Activated CD4-positive, alpha-beta T cell treated with anti-CD3 and anti-CD28 coated beads for 36 hours (primary cell): ENCODE measurements around the gene PCED1B. TPM values are rescaled to one million over a fixed set of nuclear protein-coding genes. Genes with fewer than 3 reads are reported as not detected.
"Not testable (repeated sequence)": the region's sequence is repeated elsewhere in the genome, so short reads cannot be mapped to it uniquely, and the experiment has no call there.

ENCODE experiments used
- ATAC-seq: fragments of 200-7000 bp; cut with Tn5 transposase; one replicate; pipeline ENCODE4 v1.10.0; 2021; ENCODE audit warnings: mild to moderate bottlenecking, moderate library complexity
- CTCF ChIA-PET: fragments of 350-600 bp; sonication (Branson Sonifier 250); formaldehyde crosslinking; loops from one replicate; lab custom pipeline; 2021; ENCODE audit warnings: antibody characterized with exemption; lab: Charles Lee
- POLR2A ChIA-PET: fragments of 350-600 bp; sonication (Branson Sonifier 250); formaldehyde crosslinking; loops from one replicate; lab custom pipeline; 2021; ENCODE audit warnings: antibody characterized with exemption, inconsistent platforms; lab: Charles Lee
- DNase-seq: peaks from one replicate; pipeline ENCODE4 v3.0.0-alpha.2; 2020
- H3K27ac Mint-ChIP-seq: one replicate; pipeline ENCODE4 v1.8.0; 2021; ENCODE audit warnings: mixed read lengths
- H3K27me3 Mint-ChIP-seq: one replicate; pipeline ENCODE4 v1.8.0; 2021; ENCODE audit warnings: mixed read lengths
- H3K36me3 Mint-ChIP-seq: one replicate; pipeline ENCODE4 v1.8.0; 2021; ENCODE audit warnings: low read depth, mixed read lengths
- H3K4me1 Mint-ChIP-seq: one replicate; pipeline ENCODE4 v1.8.0; 2021; ENCODE audit warnings: mixed read lengths
- H3K4me3 Mint-ChIP-seq: one replicate; pipeline ENCODE4 v1.8.0; 2021; ENCODE audit warnings: mild to moderate bottlenecking, moderate library complexity, mixed read lengths
- H3K9me3 Mint-ChIP-seq: one replicate; pipeline ENCODE4 v1.8.0; 2021; ENCODE audit warnings: low read depth, mixed read lengths
- intact Hi-C, 2 experiments: fragments of 100-400 bp; cut with DNase I in 1 of 2; cut with micrococcal nuclease in 1 of 2; formaldehyde crosslinking; loops; one replicate each; pipeline versions ENCODE4 v1.14.2 to v1.15.1; 2022 to 2024; cut with DNase I, micrococcal nuclease
- total RNA-seq, 2 experiments: library from RNA; stranded (reverse); gene quantifications; one replicate each; pipeline ENCODE4 v1.2.3, GENCODE V29; 2021

The PCED1B gene
- total RNA-seq, 2 experiments from 2014 or later, result 76.3 to 82.3 TPM

GRCh38 chr12:47270782-47271664, 191.6 kb downstream of the PCED1B start:
- no peaks in the 10 kb centered on the region for H3K27me3 Mint-ChIP-seq
- ATAC-seq, result peak; percentile 77
- intact Hi-C loops, result loop anchor here in 1 of 2 experiments (10.0 kb wide), 1 partner anchor 544 kb away; the partner anchor contains the start of gene HDAC7
- CTCF ChIA-PET, result interaction anchor here (0.6 to 3.8 kb wide), 4 partner anchors 11 to 239 kb away, joined by 3 to 12 read pairs (median 4); no protein-coding TSS in a partner anchor
- peak overlapping the region; percentile 84 for H3K27ac Mint-ChIP-seq
- H3K4me3 Mint-ChIP-seq, result peak overlapping the region; percentile 10
- DNase-seq, result peak; percentile 57
- peaks cover 71% of the 10 kb centered on the region for H3K4me1 Mint-ChIP-seq
- peaks cover 3% of the 10 kb centered on the region for H3K9me3 Mint-ChIP-seq
- POLR2A ChIA-PET, result no interaction called here
- H3K36me3 Mint-ChIP-seq, result peaks cover 3% of the 10 kb centered on the region

DNA sequence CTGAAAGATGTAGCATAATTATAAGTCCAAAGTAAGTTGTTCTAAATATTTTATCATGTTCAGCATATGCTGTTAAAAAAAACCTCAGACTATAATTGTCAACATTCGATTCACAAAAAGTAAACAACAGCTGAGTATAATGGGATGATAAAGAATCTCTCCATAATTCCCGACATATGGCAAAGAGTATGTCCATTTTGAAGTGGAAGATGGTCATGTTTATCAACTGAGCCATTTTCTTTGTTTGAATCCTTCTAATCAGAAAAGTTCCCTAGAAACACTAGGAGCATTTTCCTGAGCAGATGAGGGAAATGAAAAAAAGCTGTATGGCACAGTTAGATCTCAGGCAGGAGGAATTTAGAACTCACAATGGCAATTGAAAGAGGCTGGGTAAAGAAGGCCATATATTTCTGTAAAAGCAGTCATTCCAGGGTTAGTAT, 192.4 kb downstream of the PCED1B start:
- peak overlapping the region; percentile 84 for H3K27ac Mint-ChIP-seq
- ChIA-PET POLR2A (no interaction called here), CTCF (interaction anchor here (0.6 to 3.8 kb wide), 4 partner anchors 17 to 126 kb away, joined by 3 to 12 read pairs (median 4); no protein-coding TSS in a partner anchor)
- no peak for DNase-seq
- H3K9me3 Mint-ChIP-seq, result peaks cover 3% of the 10 kb centered on the region
- no peaks in the 10 kb centered on the region for H3K27me3 Mint-ChIP-seq
- no peak for ATAC-seq
- H3K4me3 Mint-ChIP-seq, result no peak overlapping the region
- peaks cover 79% of the 10 kb centered on the region for H3K4me1 Mint-ChIP-seq
- peaks cover 3% of the 10 kb centered on the region for H3K36me3 Mint-ChIP-seq
- intact Hi-C loops, result loop anchor here in 1 of 2 experiments (10.0 kb wide), 1 partner anchor 543 kb away; the partner anchor contains the start of gene HDAC7

GRCh38 chr12:47272412-47273190, 193.2 kb downstream of the PCED1B start:
- POLR2A ChIA-PET, result interaction anchor here (0.7 kb wide), 1 partner anchor 140 kb away, joined by 3 read pairs; no protein-coding TSS in a partner anchor
- intact Hi-C loops, result loop anchor here in 1 of 2 experiments (10.0 kb wide), 1 partner anchor 542 kb away; the partner anchor contains the start of gene HDAC7
- CTCF ChIA-PET, result interaction anchor here (0.6 to 3.8 kb wide), 7 partner anchors 8 to 125 kb away, joined by 3 to 12 read pairs (median 3); no protein-coding TSS in a partner anchor
- DNase-seq (no peak), ATAC-seq (no peak)
- peak overlapping the region; percentile 84 for H3K27ac Mint-ChIP-seq
- H3K9me3 Mint-ChIP-seq, result peaks cover 3% of the 10 kb centered on the region
- H3K36me3 Mint-ChIP-seq, result peaks cover 4% of the 10 kb centered on the region
- H3K4me3 Mint-ChIP-seq, result no peak overlapping the region
- peaks cover 87% of the 10 kb centered on the region for H3K4me1 Mint-ChIP-seq
- no peaks in the 10 kb centered on the region for H3K27me3 Mint-ChIP-seq

DNA sequence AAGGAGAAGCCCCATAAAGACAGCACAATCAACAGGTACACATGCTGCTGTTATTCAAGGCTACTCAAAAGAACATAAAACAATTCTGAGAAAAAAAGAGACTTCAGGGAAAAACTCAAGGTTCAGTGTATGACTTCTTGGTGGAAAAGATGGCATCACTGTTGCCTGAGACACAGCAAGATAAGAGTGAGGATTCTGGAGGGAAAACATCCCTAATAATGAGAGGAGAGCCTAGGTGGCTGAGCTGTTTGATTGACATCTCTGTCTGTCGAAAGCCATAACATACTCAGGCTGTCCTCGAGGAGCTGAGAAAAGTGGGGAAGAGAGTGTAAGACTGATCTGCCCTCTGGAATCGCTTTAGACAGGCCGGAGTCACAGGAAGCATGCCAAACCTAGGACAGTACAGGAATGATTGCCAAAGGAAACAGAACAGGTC, 193.8 kb downstream of the PCED1B start:
- no peak for DNase-seq
- POLR2A ChIA-PET, result interaction anchor here (0.7 kb wide), 1 partner anchor 139 kb away, joined by 3 read pairs; no protein-coding TSS in a partner anchor
- Mint-ChIP-seq H3K9me3 (peaks cover 3% of the 10 kb centered on the region), H3K4me1 (peaks cover 92% of the 10 kb centered on the region), H3K36me3 (peaks cover 5% of the 10 kb centered on the region), H3K27ac (peak overlapping the region; percentile 84), H3K27me3 (no peaks in the 10 kb centered on the region), H3K4me3 (no peak overlapping the region)
- CTCF ChIA-PET, result interaction anchor here (0.8 to 3.8 kb wide), 5 partner anchors 9 to 124 kb away, joined by 3 to 12 read pairs (median 3); no protein-coding TSS in a partner anchor
- intact Hi-C loops, result loop anchor here in 1 of 2 experiments (10.0 kb wide), 1 partner anchor 542 kb away; the partner anchor contains the start of gene HDAC7
- no peak for ATAC-seq

DNA sequence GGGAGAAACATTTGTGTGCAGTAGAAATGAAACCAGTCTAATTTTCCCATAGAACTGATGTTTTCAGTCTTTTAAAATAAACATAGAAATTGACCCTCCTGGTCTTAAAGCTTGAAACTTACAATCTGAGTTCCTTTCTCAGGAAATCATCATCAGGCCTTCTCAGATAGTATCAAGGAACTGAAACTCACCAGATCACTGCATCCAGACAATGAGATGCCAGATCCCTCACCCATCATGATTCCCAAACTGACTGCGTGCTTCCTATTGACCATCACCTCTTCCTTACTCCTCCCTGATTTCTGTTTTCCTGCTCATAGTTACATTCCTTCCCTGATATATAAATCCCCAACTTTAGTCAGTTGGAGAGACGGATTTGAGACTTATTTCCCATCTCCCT, 195.3 kb downstream of the PCED1B start:
- Mint-ChIP-seq H3K36me3 (peaks cover 4% of the 10 kb centered on the region), H3K27ac (peak overlapping the region; percentile 70), H3K4me3 (no peak overlapping the region), H3K9me3 (no peaks in the 10 kb centered on the region), H3K27me3 (no peaks in the 10 kb centered on the region), H3K4me1 (peaks cover 88% of the 10 kb centered on the region)
- ChIA-PET CTCF (no interaction called here), POLR2A (no interaction called here)
- intact Hi-C loops, result loop anchor here (5.0 to 10.0 kb wide), 4 partner anchors 37 to 540 kb away; partner anchors contain the start of gene HDAC7 (in 1 of the 2)
- DNase-seq, result no peak
- no peak for ATAC-seq

DNA sequence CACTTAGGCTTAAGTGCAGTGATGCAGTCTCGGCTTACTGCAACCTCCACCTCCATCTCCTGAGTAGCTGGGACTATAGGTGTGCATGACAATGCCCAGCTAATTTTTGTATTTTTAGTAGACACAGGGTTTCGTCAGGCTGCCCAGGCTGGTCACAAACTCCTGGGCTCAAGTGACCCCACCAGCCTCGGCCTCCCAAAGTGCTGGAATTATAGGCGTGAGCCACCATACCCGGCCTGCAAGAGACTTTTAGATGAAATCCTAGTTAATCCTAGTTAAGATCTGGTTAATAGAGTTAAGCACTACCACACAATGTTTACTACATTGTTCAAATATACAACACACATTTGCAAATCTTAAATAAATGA, 196.8 kb downstream of the PCED1B start:
- POLR2A ChIA-PET, result interaction anchor here (0.6 to 1.0 kb wide), 6 partner anchors 26 to 269 kb away, joined by 3 to 7 read pairs (median 4); no protein-coding TSS in a partner anchor
- intact Hi-C loops, result loop anchor here (2.0 to 10.0 kb wide), 9 partner anchors 27 to 539 kb away; partner anchors contain the start of gene HDAC7 (in 1 of the 2)
- H3K27ac Mint-ChIP-seq, result peak overlapping the region; percentile 88
- H3K4me3 Mint-ChIP-seq, result peak overlapping the region; percentile 12
- ATAC-seq (no peak), DNase-seq (no peak)
- CTCF ChIA-PET, result interaction anchor here (0.6 to 1.7 kb wide), 6 partner anchors 27 to 198 kb away, joined by 3 to 7 read pairs (median 3); no protein-coding TSS in a partner anchor
- peaks cover 9% of the 10 kb centered on the region for H3K36me3 Mint-ChIP-seq
- no peaks in the 10 kb centered on the region for H3K9me3 Mint-ChIP-seq
- H3K27me3 Mint-ChIP-seq, result no peaks in the 10 kb centered on the region
- peaks cover 86% of the 10 kb centered on the region for H3K4me1 Mint-ChIP-seq

DNA sequence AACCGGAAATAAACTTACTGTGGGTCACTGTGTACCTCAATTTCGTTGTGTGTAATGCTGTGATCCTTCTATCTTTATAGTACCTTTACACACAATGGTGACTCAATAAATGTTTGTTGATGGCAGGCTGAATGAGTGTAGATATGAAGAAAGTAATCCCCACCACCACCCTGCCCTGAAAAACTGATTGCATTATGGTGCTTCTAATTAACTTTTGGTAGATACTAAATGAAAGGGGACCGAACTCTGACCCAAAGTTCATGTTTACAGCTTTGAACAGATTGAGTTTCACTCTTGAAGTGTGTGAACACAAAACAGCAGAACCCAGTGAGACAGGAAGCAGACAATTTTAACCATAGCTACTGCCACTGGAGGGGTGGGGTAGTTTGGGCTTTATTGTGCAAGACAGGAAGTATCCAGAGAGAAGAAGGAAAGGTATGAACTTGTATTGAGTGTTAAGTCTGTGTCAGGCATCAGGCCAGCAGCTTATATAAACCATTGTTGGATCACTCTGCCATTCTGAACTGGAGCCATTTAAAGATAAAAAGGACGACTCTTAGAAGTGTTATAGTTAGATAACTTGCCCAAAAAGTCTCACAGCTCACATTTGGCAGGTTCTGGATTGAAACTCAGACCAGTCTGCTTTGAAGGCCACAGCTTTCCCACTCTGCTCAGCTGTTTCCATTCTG, 197.3 kb downstream of the PCED1B start:
- H3K9me3 Mint-ChIP-seq, result no peaks in the 10 kb centered on the region
- H3K27ac Mint-ChIP-seq, result peak overlapping the region; percentile 88
- intact Hi-C loops, result loop anchor here (1.0 to 10.0 kb wide), 10 partner anchors 26 to 538 kb away; partner anchors contain the start of gene HDAC7 (in 1 of the 2)
- peak overlapping the region; percentile 12 for H3K4me3 Mint-ChIP-seq
- ATAC-seq (peak; percentile 77), DNase-seq (peak; percentile 69)
- peaks cover 11% of the 10 kb centered on the region for H3K36me3 Mint-ChIP-seq
- CTCF ChIA-PET, result interaction anchor here (0.6 to 1.7 kb wide), 10 partner anchors 24 to 199 kb away, joined by 3 to 7 read pairs (median 3); no protein-coding TSS in a partner anchor
- H3K4me1 Mint-ChIP-seq, result peaks cover 87% of the 10 kb centered on the region
- H3K27me3 Mint-ChIP-seq, result no peaks in the 10 kb centered on the region
- POLR2A ChIA-PET, result interaction anchor here (0.6 to 1.0 kb wide), 7 partner anchors 25 to 269 kb away, joined by 3 to 7 read pairs (median 5); no protein-coding TSS in a partner anchor

GRCh38 chr12:47277972-47278448, 198.6 kb downstream of the PCED1B start:
- ATAC-seq (peak; percentile 21), DNase-seq (peak; percentile 24)
- Mint-ChIP-seq H3K4me3 (peak overlapping the region; percentile 22), H3K4me1 (peaks cover 88% of the 10 kb centered on the region), H3K27ac (peak overlapping the region; percentile 88), H3K9me3 (no peaks in the 10 kb centered on the region), H3K36me3 (peaks cover 13% of the 10 kb centered on the region), H3K27me3 (no peaks in the 10 kb centered on the region)
- POLR2A ChIA-PET, result no interaction called here
- CTCF ChIA-PET, result interaction anchor here (1.4 to 1.7 kb wide), 2 partner anchors 25 to 59 kb away, joined by 3 to 4 read pairs; no protein-coding TSS in a partner anchor
- intact Hi-C loops, result loop anchor here (1.0 to 10.0 kb wide), 11 partner anchors 25 to 537 kb away; partner anchors contain the start of gene HDAC7 (in 1 of the 2)

DNA sequence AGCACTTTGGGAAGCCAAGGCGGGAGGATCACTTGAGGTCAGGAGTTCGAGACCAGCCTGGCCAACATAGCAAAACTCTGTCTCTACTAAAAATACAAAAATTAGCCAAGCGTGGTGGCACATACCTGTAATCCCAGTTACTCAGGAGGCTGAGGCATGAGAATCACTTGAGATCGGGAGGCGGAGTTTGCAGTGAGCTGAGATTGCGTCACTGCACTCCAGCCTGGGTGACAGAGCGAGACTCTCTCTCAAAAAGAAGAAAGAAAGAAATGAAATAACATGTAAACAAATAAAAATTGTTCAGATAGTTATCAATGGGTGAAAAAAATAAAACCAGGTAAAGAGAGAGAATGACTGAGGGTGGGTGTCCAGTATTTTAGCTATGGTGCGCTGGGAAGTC, 200.3 kb downstream of the PCED1B start:
- intact Hi-C loops, result loop anchor here (2.0 to 10.0 kb wide), 5 partner anchors 27 to 535 kb away; partner anchors contain the start of gene HDAC7 (in 1 of the 2)
- POLR2A ChIA-PET, CTCF ChIA-PET, DNase-seq, H3K9me3 Mint-ChIP-seq, ATAC-seq, H3K4me3 Mint-ChIP-seq, H3K27me3 Mint-ChIP-seq, H3K27ac Mint-ChIP-seq: not testable (repeated sequence)
- Mint-ChIP-seq H3K36me3 (peaks cover 13% of the 10 kb centered on the region), H3K4me1 (peaks cover 76% of the 10 kb centered on the region)
